Occipital lobe (tissue), 3 donors: Measurements from ENCODE around the gene COQ8A. TPM values are rescaled to one million over a fixed set of nuclear protein-coding genes. Genes with fewer than 3 reads are reported as not detected.

ENCODE experiments used
- DNase-seq: peaks from one replicate; lab custom pipeline; 2025; lab: John Stamatoyannopoulos, UW
- small RNA-seq: library from RNA; depleted of rRNA; stranded (forward); fragments of <200 nt; gene quantifications from one replicate; pipeline ENCODE3, GENCODE V24; 2014
- total RNA-seq: library from RNA; depleted of rRNA; stranded (reverse); fragments of >200 nt; gene quantifications from one replicate; pipeline ENCODE4 v1.2.3, GENCODE V29; 2014

The COQ8A gene
- total RNA-seq, 1 donor from 2014 or later = 18.2 TPM

DNA sequence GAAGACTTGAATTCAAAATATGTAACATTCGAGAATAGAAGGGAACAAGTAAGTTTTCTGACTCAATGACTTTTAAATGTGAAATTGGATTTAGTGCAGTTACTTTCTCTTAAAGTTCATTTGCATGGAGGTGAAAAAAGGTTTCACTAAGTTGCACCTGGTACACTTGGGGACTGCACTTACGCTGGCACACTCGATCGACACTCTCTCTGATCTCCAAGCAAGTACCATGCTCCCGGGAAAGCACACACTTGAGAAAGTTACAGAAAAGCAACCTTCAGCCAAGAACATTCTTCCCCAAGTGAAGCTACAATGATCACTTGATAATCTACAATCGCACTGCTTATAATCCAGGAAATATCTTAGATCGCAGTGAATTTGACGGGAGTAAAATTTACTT, 63.1 kb downstream of the COQ8A start:
- DNase-seq = no peak

DNA sequence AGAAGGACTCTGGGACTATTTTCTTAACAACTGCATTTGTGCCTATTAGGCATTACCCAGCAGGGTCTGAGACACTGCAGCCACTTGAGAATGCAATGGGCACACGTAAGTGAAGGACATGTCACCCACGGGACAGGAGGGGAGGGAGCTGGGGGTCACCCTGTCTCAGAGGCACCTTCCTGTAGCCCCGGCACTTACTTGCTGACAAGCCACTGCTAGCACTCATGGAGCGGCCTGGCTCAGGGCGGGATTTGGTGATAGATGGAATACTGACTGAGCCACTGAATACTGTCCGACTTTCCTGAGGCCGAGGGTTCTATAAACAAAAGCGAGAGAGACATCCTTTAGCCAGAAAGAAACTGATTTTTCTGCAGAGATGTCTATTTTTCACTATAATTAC, 64.7 kb downstream of the COQ8A start:
- DNase-seq = no peak

DNA sequence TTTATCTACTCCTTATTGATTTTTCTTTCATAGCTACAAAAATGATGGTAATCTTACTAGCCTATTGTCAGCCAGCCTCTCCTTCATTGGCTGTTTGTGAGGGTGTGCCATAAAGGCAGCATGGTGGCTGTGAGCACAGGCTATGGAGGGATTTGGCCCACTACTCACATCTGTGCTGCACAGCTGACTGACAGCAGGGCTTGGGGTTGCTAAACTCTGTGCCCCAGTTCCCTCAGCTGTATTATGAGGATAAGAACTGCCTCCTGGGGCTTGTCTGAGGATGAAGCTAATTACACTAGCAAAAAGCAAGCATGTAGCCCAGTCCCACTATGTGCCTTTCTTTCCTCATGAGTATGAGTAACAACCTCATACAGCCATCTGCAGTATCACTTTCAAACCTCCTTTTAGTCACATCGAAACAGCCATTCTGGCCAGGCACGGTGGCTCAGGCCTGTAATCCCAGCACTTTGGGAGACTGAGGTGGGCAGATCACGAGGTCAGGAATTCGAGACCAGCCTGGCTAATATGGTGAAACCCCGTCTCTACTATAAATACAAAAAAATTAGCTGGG, 66.2 kb downstream of the COQ8A start:
- DNase-seq = no peak

- DNase-seq = no peak
Measured at GRCh38 chr1:227009937-227010336, 69.8 kb downstream of the COQ8A start.

GRCh38 chr1:227010645-227011044, 70.6 kb downstream of the COQ8A start:
- DNase-seq = no peak

GRCh38 chr1:227016990-227017389, 76.9 kb downstream of the COQ8A start:
- DNase-seq = no peak

- no peak for DNase-seq
Measured at GRCh38 chr1:227032396-227032795, 92.3 kb downstream of the COQ8A start.

GRCh38 chr1:227033880-227034279, 93.8 kb downstream of the COQ8A start:
- DNase-seq = no peak

GRCh38 chr1:227035316-227035715, 95.2 kb downstream of the COQ8A start:
- DNase-seq = no peak

- no peak for DNase-seq
Measured at GRCh38 chr1:227037121-227037520, 97.0 kb downstream of the COQ8A start.

Small RNAs within 50 kb of the gene (small RNA-seq; reads per million reads assigned to genes)
- gene AL353689.1 = not detected

Other genes with a start within 250 kb of the COQ8A start
- 3.9 TPM for gene ITPKB, start 201.0 kb upstream of the COQ8A start, total RNA-seq
- gene PSEN2, start 69.7 kb upstream of the COQ8A start, total RNA-seq = 28.2 TPM